ENCODE results near the gene CPNE5. TPM values are rescaled to one million over a fixed set of nuclear protein-coding genes. Genes with fewer than 3 reads are reported as not detected.

Gene CPNE5
- total and polyA plus RNA-seq, 7 donors = 0.03 to 1.7 (median 0.41) TPM

DNA sequence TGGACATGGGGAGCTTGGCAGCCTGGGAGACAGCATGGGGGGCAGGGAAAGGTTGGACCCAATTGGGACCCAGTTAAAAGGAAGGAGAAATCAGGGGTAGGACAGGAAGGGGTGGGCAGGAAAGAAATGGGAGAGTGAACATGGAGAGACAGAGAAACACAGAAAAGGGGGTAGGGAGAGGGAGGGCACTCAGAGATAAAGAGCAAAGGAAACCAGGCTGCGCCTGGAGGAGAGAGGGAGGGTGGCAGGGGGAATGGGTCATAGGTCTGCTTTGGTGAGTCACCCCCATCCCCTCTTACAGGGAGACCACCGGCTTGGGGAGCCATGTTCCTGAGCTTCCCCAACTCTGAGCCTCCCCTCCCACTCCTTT is 95.0 kb downstream of the CPNE5 start:
- H3K27me3 ChIP-seq (ENCODE audit: insufficient read depth in 3 of 3, low read length in 2 of 3) = no peaks in the 10 kb centered on the region
- H3K4me1 ChIP-seq = no peaks in the 10 kb centered on the region
- DNase-seq (no peak), ATAC-seq (no peak)
- H3K27ac ChIP-seq = no peak overlapping the region
- no peaks in the 10 kb centered on the region for H3K9me3 ChIP-seq
- no peak overlapping the region for H3K4me3 ChIP-seq
- H3K36me3 ChIP-seq (ENCODE audit: insufficient read depth in 1 of 2, low read depth in 1 of 2) = no peaks in the 10 kb centered on the region
- 63 to 88% (median 78%) methylated on average over 2 of the region's 2 CpGs for WGBS, 3 donors
- TF ChIP-seq, protein P1, sequence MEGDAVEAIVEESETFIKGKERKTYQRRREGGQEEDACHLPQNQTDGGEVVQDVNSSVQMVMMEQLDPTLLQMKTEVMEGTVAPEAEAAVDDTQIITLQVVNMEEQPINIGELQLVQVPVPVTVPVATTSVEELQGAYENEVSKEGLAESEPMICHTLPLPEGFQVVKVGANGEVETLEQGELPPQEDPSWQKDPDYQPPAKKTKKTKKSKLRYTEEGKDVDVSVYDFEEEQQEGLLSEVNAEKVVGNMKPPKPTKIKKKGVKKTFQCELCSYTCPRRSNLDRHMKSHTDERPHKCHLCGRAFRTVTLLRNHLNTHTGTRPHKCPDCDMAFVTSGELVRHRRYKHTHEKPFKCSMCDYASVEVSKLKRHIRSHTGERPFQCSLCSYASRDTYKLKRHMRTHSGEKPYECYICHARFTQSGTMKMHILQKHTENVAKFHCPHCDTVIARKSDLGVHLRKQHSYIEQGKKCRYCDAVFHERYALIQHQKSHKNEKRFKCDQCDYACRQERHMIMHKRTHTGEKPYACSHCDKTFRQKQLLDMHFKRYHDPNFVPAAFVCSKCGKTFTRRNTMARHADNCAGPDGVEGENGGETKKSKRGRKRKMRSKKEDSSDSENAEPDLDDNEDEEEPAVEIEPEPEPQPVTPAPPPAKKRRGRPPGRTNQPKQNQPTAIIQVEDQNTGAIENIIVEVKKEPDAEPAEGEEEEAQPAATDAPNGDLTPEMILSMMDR (IDR thresholded peaks at IDR 0.05) = no peak
- intact Hi-C loops (cut with DNase I) = no loop called here

DNA sequence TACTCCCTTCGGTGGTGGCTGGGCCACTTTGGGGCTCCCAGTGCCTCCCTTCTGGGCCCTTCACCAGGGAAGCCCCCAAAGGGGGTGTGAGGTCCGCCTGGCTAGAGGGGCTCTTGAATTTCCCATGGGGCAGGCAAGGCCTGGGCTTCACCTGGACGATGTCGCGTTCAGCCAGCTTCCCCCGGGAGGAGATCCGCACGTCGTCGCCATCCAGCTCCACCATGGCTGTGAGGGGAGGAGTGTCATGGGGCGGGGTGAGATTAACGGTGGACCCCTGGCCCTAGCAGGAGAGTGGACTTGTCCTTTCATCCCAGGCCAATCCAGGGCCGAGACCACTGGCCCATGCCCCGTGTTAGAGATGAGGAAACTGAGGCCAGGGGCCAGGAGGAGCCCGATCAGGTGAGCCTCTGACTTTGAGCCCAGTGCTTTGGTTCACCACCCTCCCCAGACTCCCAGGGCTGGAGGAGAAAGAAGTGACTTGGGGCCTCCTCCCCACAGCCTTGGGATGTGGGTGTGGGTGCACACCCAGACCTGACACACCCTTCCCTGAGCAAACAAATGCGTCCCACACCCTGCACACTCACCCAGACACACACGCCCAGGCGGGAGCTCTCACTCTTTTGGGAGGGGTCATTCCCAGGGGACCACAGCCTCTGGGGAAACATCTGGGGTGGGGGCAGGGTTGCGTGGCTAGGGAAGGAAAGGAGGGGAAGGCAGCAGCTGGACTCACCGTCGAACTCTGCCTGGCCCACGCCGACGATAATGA is 95.5 kb downstream of the CPNE5 start:
- Histone ChIP-seq H3K9me3 (no peaks in the 10 kb centered on the region), H3K27me3 (ENCODE audit: insufficient read depth in 3 of 3, low read length in 2 of 3) (no peaks in the 10 kb centered on the region), H3K4me1 (no peaks in the 10 kb centered on the region), H3K4me3 (no peak overlapping the region), H3K36me3 (ENCODE audit: insufficient read depth in 1 of 2, low read depth in 1 of 2) (no peaks in the 10 kb centered on the region), H3K27ac (no peak overlapping the region)
- DNase-seq = no peak
- TF ChIP-seq, protein P1 (IDR thresholded peaks at IDR 0.05) = no peak
- 79 to 84% (median 83%) methylated on average over 23 to 24 of the region's 24 CpGs for whole genome bisulfite sequencing, 3 donors
- intact Hi-C loops (cut with DNase I) = no loop called here
- no peak for ATAC-seq

DNA sequence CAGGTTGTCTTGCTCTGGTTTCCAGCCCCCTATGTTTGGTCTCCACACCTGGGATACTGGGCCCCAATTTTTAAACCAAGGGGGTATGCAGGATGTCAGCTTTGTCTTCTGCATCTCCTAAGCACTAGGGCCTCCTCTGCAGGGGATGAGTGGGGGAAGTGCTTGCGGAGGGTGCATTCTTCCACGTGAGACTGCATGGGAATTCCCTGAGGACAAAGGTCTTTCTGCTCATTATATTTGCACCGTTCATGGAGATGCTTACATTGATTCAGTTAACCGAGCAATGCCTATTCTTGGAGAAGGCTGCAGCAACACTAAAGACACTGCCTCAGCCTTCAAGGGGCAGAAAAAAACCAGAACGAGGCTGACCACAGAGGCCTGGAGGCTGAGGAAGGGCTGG is 96.2 kb downstream of the CPNE5 start:
- Histone ChIP-seq H3K27me3 (ENCODE audit: insufficient read depth in 3 of 3, low read length in 2 of 3) (no peaks in the 10 kb centered on the region), H3K4me3 (no peak overlapping the region), H3K4me1 (no peaks in the 10 kb centered on the region), H3K9me3 (no peaks in the 10 kb centered on the region), H3K36me3 (ENCODE audit: insufficient read depth in 1 of 2, low read depth in 1 of 2) (no peaks in the 10 kb centered on the region), H3K27ac (no peak overlapping the region)
- DNase-seq (no peak), ATAC-seq (no peak)
- WGBS, 3 donors = 72 to 81% (median 78%) methylated on average over 5 of the region's 5 CpGs
- intact Hi-C loops (cut with DNase I) = no loop called here
- TF ChIP-seq, protein P1 (IDR thresholded peaks at IDR 0.05) = no peak

DNA sequence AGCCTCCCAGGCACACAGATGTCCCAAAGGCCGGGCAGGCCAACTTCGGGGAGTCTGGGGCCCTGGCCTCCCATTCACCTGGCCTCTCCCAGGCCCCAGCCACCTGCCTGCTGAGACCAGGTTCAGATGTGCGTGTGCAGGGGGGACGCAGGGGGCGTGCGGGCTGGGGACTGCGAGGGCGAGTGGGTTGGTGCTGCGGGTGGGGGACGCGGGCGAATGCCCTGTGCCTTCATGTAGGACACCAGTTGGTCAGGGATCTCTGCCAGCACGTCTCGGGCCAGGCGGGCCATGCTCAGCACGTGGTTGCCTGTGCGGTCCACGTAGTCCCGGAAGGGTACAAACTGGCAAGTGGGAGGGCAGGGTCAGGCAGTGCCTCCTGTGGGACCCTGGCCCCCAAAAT is 97.1 kb downstream of the CPNE5 start:
- WGBS, 3 donors = 61 to 67% (median 63%) methylated on average over 19 of the region's 19 CpGs
- intact Hi-C loops (cut with DNase I) = no loop called here
- Histone ChIP-seq H3K9me3 (no peaks in the 10 kb centered on the region), H3K27ac (no peak overlapping the region), H3K4me3 (no peak overlapping the region), H3K36me3 (ENCODE audit: insufficient read depth in 1 of 2, low read depth in 1 of 2) (no peaks in the 10 kb centered on the region), H3K27me3 (ENCODE audit: insufficient read depth in 3 of 3, low read length in 2 of 3) (no peaks in the 10 kb centered on the region), H3K4me1 (no peaks in the 10 kb centered on the region)
- DNase-seq (no peak), ATAC-seq (peak in 3 of 4 donors; percentile 28 to 44 (median 38))
- TF ChIP-seq, protein P1 (IDR thresholded peaks at IDR 0.05) = no peak

DNA sequence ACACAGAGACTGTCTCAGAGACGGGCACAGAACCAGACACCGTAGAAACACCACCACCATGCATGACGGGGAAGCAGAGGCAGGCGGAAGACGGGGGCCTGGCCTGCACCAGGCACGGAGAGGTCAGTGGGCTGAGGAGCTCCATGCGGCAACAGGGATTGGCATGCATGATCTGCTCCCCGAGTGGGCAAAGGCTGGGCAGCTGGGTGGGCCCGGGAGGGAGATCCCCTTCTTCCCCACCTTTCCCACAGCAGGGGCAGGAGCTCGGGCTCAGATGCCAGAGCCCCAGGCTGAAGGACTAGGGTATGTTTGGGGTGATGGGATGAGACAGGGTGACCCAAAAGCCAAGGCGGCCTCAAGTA is 98.4 kb downstream of the CPNE5 start:
- WGBS, 3 donors = 87 to 93% (median 88%) methylated on average over 11 of the region's 11 CpGs
- ATAC-seq (no peak), DNase-seq (no peak)

More for the DNA sequence above, 98.4 kb downstream of the CPNE5 start:
- H3K36me3 ChIP-seq (ENCODE audit: insufficient read depth in 1 of 2, low read depth in 1 of 2) = no peaks in the 10 kb centered on the region
- H3K4me3 ChIP-seq = no peak overlapping the region
- no peaks in the 10 kb centered on the region for H3K27me3 ChIP-seq (ENCODE audit: insufficient read depth in 3 of 3, low read length in 2 of 3)
- intact Hi-C loops (cut with DNase I) = no loop called here
- peaks cover under 1% of the 10 kb centered on the region for H3K4me1 ChIP-seq
- TF ChIP-seq, protein P1 (IDR thresholded peaks at IDR 0.05) = no peak
- no peak overlapping the region for H3K27ac ChIP-seq
- H3K9me3 ChIP-seq = no peaks in the 10 kb centered on the region

Measured in psoas muscle (tissue), 8 donors.